Duodenal mucosa (tissue), 2 donors: Measurements from ENCODE around the gene SMYD3.

Experiments
- H3K27ac ChIP-seq: one replicate; pipeline ENCODE4 v1.7.0; 2013; ENCODE audit warnings: low read depth, low read length
- H3K27me3 ChIP-seq, 2 donors: one replicate each; pipeline ENCODE4 v1.7.0; 2013; ENCODE audit warnings: low read length in 2 of 2, control low read depth in 1 of 2; ENCODE audit not compliant: insufficient read depth in 2 of 2, control insufficient read depth in 1 of 2
- H3K36me3 ChIP-seq, 2 donors: one replicate each; pipeline ENCODE4 v1.7.0; 2013; ENCODE audit warnings: low read length in 2 of 2, control low read depth in 1 of 2; ENCODE audit not compliant: insufficient read depth in 2 of 2, control insufficient read depth in 1 of 2
- H3K4me1 ChIP-seq, 2 donors: one replicate each; pipeline ENCODE4 v1.7.0; 2013; ENCODE audit warnings: low read length in 2 of 2, control low read depth in 1 of 2; ENCODE audit not compliant: insufficient read depth in 2 of 2, control insufficient read depth in 1 of 2
- H3K4me3 ChIP-seq, 2 donors: one replicate each; pipeline ENCODE4 v1.7.0; 2013; ENCODE audit warnings: low read length in 2 of 2, low read depth in 1 of 2
- H3K9ac ChIP-seq, 2 donors: one replicate each; pipeline ENCODE4 v1.7.0; 2013; ENCODE audit warnings: low read length in 2 of 2, low read depth in 1 of 2
- H3K9me3 ChIP-seq, 2 donors: one replicate each; pipeline ENCODE4 v1.7.0; 2013; ENCODE audit warnings: low read length in 2 of 2, control low read depth in 1 of 2; ENCODE audit not compliant: control insufficient read depth in 1 of 2

The SMYD3 gene

DNA sequence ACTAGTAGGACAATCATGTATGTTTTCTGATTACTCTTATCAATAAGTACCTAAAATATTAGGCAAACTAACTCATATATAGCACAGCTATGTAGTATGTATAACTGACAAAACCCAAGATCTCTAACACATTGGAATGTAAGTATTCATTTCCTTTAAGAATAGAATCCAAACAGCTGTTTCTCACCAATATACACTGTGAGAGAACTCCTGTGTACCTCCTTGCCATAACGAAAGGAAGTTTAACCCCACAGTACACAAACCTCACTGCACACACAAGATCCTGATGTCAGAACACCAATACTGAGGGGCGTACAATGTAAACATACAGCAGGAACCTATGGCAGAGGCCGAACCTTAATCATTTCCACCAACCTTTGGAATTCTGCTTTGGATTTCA is 113.0 kb downstream of the SMYD3 start:
- no peaks in the 10 kb centered on the region for H3K4me1 ChIP-seq
- H3K27ac ChIP-seq = no peak overlapping the region

DNA sequence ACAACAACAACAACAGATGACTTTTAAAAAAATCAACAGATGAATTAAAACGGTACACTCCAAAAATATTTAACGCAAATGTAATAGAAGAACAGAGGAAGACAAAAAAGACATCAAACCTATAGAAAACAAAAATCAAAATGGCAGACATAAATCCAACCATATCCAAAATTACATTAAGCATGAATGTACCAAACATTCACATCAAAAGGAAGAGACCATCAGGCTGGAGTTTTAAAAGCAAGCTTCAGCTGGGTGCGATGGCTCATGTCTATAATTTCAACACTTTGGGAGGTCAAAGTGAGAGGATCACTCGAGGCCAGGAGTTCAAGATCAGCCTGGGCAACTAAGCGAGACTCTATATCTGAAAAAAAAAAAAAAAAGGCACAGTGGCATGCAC is 116.2 kb downstream of the SMYD3 start:
- peaks cover 0 to 8% of the 10 kb centered on the region in 2 donors for H3K9me3 ChIP-seq
- H3K4me1 ChIP-seq = no peaks in the 10 kb centered on the region
- H3K4me3 ChIP-seq = no peak overlapping the region
- H3K36me3 ChIP-seq = no peaks in the 10 kb centered on the region
- H3K27ac ChIP-seq = no peak overlapping the region
- no peak overlapping the region for H3K9ac ChIP-seq
- H3K27me3 ChIP-seq = no peaks in the 10 kb centered on the region

More for the DNA sequence above, 113.0 kb downstream of the SMYD3 start:
- H3K36me3 ChIP-seq = no peaks in the 10 kb centered on the region
- no peak overlapping the region for H3K9ac ChIP-seq
- H3K9me3 ChIP-seq = peaks cover 0 to 8% of the 10 kb centered on the region in 2 donors
- H3K4me3 ChIP-seq = no peak overlapping the region
- no peaks in the 10 kb centered on the region for H3K27me3 ChIP-seq

DNA sequence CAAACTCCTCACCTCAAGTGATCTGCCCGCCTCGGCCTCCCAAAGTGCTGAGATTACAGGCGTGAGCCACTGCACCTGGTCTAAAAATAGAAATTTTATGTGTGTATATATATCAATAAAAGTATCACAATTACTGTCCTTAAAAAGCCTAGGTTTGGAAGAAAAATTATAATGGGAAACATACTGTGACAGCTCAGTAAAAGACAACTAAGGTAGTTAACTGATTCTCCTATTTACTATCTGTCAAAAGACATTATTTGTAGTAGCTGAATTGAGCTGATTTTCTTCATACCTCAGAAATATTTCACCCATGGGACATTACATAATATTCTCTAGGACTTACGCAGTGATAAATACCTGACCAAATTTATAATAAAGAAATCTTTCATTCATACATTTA is 122.5 kb downstream of the SMYD3 start:
- no peak overlapping the region for H3K4me3 ChIP-seq
- H3K27ac ChIP-seq = no peak overlapping the region
- H3K9ac ChIP-seq = no peak overlapping the region
- no peaks in the 10 kb centered on the region for H3K27me3 ChIP-seq
- H3K4me1 ChIP-seq = no peaks in the 10 kb centered on the region
- no peaks in the 10 kb centered on the region for H3K9me3 ChIP-seq
- H3K36me3 ChIP-seq = no peaks in the 10 kb centered on the region

DNA sequence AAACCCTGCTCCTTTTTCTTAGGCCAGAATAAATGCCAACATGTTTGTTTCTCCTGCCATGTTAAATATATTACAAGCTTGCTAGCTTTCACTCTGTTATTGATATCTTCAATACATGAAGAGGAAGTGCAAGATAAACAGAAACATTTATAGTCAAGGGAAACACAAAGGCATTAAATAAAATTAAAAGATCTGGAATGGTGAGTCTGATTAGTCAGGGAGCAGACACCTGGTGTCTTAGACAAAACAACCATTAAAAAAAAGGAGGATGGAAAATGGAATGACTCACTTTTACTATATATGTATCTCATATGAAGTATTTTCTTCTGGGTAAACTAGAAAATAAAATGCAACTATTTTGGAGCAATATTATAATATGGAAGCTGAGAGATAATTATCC is 123.3 kb downstream of the SMYD3 start:
- Histone ChIP-seq H3K4me1 (no peaks in the 10 kb centered on the region), H3K9ac (no peak overlapping the region)

DNA sequence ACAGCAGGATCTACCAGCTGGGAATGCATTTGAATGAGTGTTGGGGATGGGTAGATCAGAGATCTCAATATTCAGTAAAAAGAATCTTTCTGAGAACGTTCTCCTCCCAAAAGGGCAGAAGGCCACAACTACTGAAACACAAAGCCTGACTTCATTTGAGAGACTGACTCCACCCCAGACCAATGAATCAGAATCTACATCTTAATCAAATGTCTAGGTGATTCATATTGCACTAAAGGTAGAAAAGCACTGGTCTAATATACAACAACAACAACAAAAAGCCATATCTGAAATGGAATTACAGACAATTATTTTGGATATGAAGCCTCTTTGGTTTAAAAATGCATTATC is 123.9 kb downstream of the SMYD3 start:
- Histone ChIP-seq H3K4me3 (no peak overlapping the region), H3K36me3 (no peaks in the 10 kb centered on the region), H3K9me3 (no peaks in the 10 kb centered on the region), H3K9ac (no peak overlapping the region), H3K27ac (no peak overlapping the region), H3K4me1 (no peaks in the 10 kb centered on the region), H3K27me3 (no peaks in the 10 kb centered on the region)

More for the DNA sequence above, 123.3 kb downstream of the SMYD3 start:
- no peaks in the 10 kb centered on the region for H3K27me3 ChIP-seq
- no peak overlapping the region for H3K27ac ChIP-seq
- no peak overlapping the region for H3K4me3 ChIP-seq
- H3K36me3 ChIP-seq = no peaks in the 10 kb centered on the region
- no peaks in the 10 kb centered on the region for H3K9me3 ChIP-seq

DNA sequence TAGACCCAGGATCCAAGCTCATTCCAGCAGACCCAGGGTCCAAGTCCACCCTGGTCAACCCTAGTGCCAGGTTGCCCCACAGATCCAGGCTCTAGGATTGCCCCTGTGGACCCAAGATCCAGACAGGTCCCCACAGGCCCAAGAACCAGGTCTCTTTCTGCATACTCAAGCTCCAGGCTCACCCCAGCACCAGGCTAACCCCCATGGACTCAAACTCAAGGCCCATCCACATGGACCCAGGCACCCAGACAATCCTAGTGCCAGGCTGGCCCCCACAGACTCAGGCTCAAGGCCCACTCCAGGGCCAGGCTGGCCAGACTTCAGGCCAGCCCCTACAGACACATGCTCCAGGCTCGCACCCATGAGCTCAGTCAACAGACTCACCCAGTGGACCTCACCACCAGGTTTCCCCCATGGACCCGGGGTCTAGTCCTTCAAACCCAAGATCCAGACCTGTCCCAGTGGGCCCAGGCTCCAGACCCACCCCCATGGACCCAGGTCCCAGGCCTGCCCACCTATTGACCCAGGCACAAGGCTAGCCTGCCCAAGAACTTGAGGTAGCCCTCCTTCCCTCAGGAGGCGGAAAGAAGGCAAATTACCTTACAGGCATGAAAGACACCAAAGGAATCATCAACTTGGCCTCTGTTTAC is 124.4 kb downstream of the SMYD3 start:
- no peak overlapping the region for H3K27ac ChIP-seq
- H3K9ac ChIP-seq = no peak overlapping the region
- H3K4me1 ChIP-seq = no peaks in the 10 kb centered on the region
- H3K27me3 ChIP-seq = no peaks in the 10 kb centered on the region
- H3K36me3 ChIP-seq = no peaks in the 10 kb centered on the region
- no peak overlapping the region for H3K4me3 ChIP-seq
- H3K9me3 ChIP-seq = no peaks in the 10 kb centered on the region

DNA sequence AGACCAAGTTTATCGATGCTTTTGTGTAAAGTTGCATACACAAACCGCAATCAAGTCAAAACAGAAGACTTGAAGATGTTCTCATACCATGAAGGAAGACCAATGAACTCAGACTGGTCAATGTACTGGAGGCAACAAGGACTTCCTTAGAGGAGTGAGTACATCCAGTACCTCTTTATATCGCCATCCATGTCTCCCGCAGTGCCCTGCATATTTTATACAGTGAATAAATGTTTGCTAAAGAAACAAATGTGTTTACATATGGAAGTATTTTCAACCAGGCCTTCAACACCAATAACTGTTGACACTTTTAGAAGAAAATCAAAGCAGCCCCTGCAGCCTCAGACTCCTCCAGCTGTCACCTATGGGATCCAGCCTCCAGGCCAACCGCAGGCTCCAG is 125.6 kb downstream of the SMYD3 start:
- H3K27ac ChIP-seq = no peak overlapping the region
- no peaks in the 10 kb centered on the region for H3K4me1 ChIP-seq
- H3K9ac ChIP-seq = no peak overlapping the region
- no peaks in the 10 kb centered on the region for H3K27me3 ChIP-seq
- no peaks in the 10 kb centered on the region for H3K9me3 ChIP-seq
- H3K4me3 ChIP-seq = no peak overlapping the region
- H3K36me3 ChIP-seq = no peaks in the 10 kb centered on the region

DNA sequence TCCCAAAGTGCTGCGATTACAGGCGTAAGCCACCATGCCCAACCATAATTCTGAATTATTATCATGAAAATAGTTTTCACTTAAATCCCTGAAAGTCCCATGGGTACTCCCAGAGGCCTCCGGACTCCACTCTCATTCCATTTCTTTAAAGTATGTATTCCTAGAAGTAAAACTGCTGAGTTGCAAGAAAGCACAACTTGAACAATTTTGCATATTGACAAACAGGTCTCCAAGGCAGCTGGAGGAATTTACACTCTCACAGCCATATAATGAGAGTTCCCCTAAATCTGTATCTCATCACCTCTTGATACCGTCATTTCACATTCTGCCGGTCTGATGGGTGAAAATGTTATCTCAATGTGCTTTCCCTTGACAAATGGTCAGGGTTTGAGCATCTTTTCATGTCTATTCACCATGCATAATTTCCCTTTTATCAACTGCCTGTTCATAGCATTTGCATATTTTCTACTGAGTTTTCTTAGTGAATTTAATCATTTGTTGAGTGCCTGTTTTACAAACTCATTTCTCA is 129.4 kb downstream of the SMYD3 start:
- Histone ChIP-seq H3K9ac (no peak overlapping the region), H3K36me3 (no peaks in the 10 kb centered on the region), H3K4me3 (no peak overlapping the region), H3K27ac (no peak overlapping the region), H3K9me3 (no peaks in the 10 kb centered on the region), H3K27me3 (no peaks in the 10 kb centered on the region), H3K4me1 (no peaks in the 10 kb centered on the region)

DNA sequence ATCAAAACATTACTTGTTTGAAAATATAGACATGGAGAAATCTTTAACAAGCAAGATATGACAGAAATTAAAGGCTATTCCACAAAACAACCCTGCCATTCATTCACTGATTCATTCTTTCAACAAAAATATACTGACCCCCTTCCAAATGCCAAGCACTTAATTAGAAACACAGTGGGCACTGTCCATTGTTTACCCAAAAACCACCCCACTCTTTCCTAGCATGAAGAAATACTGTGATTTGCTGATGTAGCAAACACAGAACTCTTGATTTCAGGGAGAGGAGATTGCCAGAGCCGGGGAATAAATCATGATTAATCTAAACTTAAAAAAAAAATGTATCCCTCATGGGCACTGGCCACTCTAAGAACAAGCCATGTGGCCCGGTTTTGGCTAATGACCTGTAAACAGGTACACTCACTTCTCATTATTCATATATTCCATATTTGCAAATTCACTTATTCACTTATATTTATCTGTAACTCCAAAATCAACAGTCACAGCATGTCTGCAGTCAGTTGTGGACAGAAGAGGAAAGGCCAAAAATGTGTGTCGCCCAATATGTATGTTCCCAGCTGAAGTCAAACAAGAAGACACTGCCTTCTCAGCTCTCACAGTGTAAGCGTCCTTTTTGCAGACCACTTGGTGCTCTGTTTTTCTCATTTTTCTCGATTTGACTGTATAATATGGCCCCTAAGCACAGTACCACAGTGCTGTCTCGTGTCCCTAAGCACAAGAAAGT is 133.1 kb downstream of the SMYD3 start:
- H3K9ac ChIP-seq = no peak overlapping the region
- no peak overlapping the region for H3K4me3 ChIP-seq
- no peaks in the 10 kb centered on the region for H3K4me1 ChIP-seq
- no peaks in the 10 kb centered on the region for H3K9me3 ChIP-seq
- no peaks in the 10 kb centered on the region for H3K36me3 ChIP-seq
- no peaks in the 10 kb centered on the region for H3K27me3 ChIP-seq
- no peak overlapping the region for H3K27ac ChIP-seq

DNA sequence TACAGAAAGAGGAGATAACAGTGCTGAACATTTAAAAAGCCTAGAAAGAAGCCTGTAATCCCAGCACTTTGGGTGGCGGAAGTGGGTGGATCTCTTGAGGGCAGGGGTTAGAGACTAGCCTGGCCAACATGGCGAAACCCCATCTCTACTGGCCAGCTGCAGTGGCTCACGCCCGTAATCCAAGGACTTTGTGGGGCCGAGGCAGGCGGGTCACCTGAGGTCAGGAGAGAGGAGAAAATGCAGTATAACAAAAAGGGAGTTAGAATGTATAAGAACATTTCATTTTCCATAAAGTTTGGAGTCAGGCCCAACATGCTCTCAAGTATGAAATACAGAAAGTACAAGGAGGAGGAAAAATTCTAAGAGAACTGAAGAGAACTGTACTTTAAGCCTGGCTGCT is 134.5 kb downstream of the SMYD3 start:
- Histone ChIP-seq H3K4me1 (no peaks in the 10 kb centered on the region), H3K9me3 (no peaks in the 10 kb centered on the region), H3K27ac (no peak overlapping the region), H3K36me3 (no peaks in the 10 kb centered on the region), H3K4me3 (no peak overlapping the region), H3K27me3 (no peaks in the 10 kb centered on the region), H3K9ac (no peak overlapping the region)
